Liver (tissue), 9 donors: ENCODE results near the gene CMTM5. TPM values are rescaled to one million over a fixed set of nuclear protein-coding genes. Genes with fewer than 3 reads are reported as not detected.
"Not testable (repeated sequence)": the region's sequence is repeated elsewhere in the genome, so short reads cannot be mapped to it uniquely, and the experiment has no call there.

Experiments
- DNase-seq: peaks from one replicate; pipeline ENCODE4 v3.0.0-alpha.2; 2017; ENCODE audit warnings: low spot score
- H3K27ac ChIP-seq, 2 donors: one replicate each; pipeline ENCODE4 v1.7.0; 2013; ENCODE audit warnings: inconsistent platforms in 2 of 2, low read length in 2 of 2, control low read depth in 1 of 2, low read depth in 1 of 2, mild to moderate bottlenecking in 1 of 2
- H3K27me3 ChIP-seq, 4 donors: one replicate each; pipeline versions ENCODE4 v1.6.1 to v1.7.0; 2013; ENCODE audit warnings: low read length in 3 of 4, inconsistent platforms in 1 of 4, mild to moderate bottlenecking in 1 of 4, moderate library complexity in 1 of 4; ENCODE audit not compliant: control insufficient read depth in 4 of 4, insufficient read depth in 4 of 4
- H3K36me3 ChIP-seq, 4 donors: one replicate each; pipeline versions ENCODE4 v1.6.1 to v1.7.0; 2013; ENCODE audit warnings: low read length in 3 of 4, mild to moderate bottlenecking in 3 of 4, low read depth in 1 of 4, moderate library complexity in 1 of 4; ENCODE audit not compliant: control insufficient read depth in 4 of 4, insufficient read depth in 3 of 4
- H3K4me1 ChIP-seq, 4 donors: one replicate each; pipeline versions ENCODE4 v1.6.1 to v1.7.0; 2013; ENCODE audit warnings: low read length in 3 of 4, mild to moderate bottlenecking in 3 of 4, moderate library complexity in 1 of 4; ENCODE audit not compliant: control insufficient read depth in 4 of 4, insufficient read depth in 4 of 4
- H3K4me3 ChIP-seq, 3 donors: one replicate each; pipeline versions ENCODE4 v1.6.1 to v1.7.0; 2013; ENCODE audit warnings: low read length in 3 of 3, control low read depth in 1 of 3, low read depth in 1 of 3, mild to moderate bottlenecking in 1 of 3
- H3K9ac ChIP-seq, 2 donors: one replicate each; pipeline ENCODE4 v1.7.0; 2013; ENCODE audit warnings: low read length in 2 of 2, mild to moderate bottlenecking in 2 of 2, moderate library complexity in 2 of 2, control low read depth in 1 of 2, low read depth in 1 of 2
- H3K9me3 ChIP-seq, 4 donors: one replicate each; pipeline versions ENCODE4 v1.6.1 to v1.7.0; 2013; ENCODE audit warnings: low read length in 3 of 4; ENCODE audit not compliant: control insufficient read depth in 4 of 4
- EGR1 ChIP-seq, 2 donors: IDR thresholded peaks; 2 replicates each; pipeline ENCODE4 v1.6.1; 2016 to 2018; ENCODE audit warnings: antibody characterized with exemption in 2 of 2, low read depth in 2 of 2
- FOXA1 ChIP-seq: IDR thresholded peaks from 2 replicates; pipeline ENCODE4 v1.6.1; 2016; ENCODE audit warnings: antibody characterized with exemption
- FOXA2 ChIP-seq: IDR thresholded peaks from 2 replicates; pipeline ENCODE4 v1.6.1; 2016; ENCODE audit warnings: antibody characterized with exemption
- GABPA ChIP-seq, 2 donors: IDR thresholded peaks in 1 of 2; conservative IDR thresholded peaks in 1 of 2; 2 replicates each; pipeline ENCODE4 v1.6.1; 2016; ENCODE audit warnings: antibody characterized with exemption in 2 of 2, mild to moderate bottlenecking in 1 of 2, moderate library complexity in 1 of 2
- HNF4A ChIP-seq, 2 donors: conservative IDR thresholded peaks; 2 replicates each; pipeline ENCODE4 v1.6.1; 2016; ENCODE audit warnings: antibody characterized with exemption in 2 of 2, mild to moderate bottlenecking in 2 of 2
- HNF4G ChIP-seq: IDR thresholded peaks from 2 replicates; pipeline ENCODE4 v1.6.1; 2016; ENCODE audit warnings: antibody characterized with exemption
- JUND ChIP-seq, 2 donors: IDR thresholded peaks; 2 replicates each; pipeline ENCODE4 v1.6.1; 2016; ENCODE audit warnings: antibody characterized with exemption in 2 of 2
- NR2F2 ChIP-seq: IDR thresholded peaks from 2 replicates; pipeline ENCODE4 v1.6.1; 2016; ENCODE audit warnings: antibody characterized with exemption
- RAD21 ChIP-seq, 2 donors: IDR thresholded peaks; 2 replicates each; pipeline ENCODE4 v1.6.1; 2016; ENCODE audit warnings: antibody characterized with exemption in 2 of 2, mild to moderate bottlenecking in 2 of 2
- RXRA ChIP-seq, 2 donors: IDR thresholded peaks; 2 replicates each; pipeline ENCODE4 v1.6.1; 2017 to 2018; ENCODE audit warnings: antibody characterized with exemption in 2 of 2, mild to moderate bottlenecking in 1 of 2
- SP1 ChIP-seq: IDR thresholded peaks from 2 replicates; pipeline ENCODE4 v1.6.1; 2018; ENCODE audit warnings: antibody characterized with exemption, mild to moderate bottlenecking
- TAF1 ChIP-seq: conservative IDR thresholded peaks from 2 replicates; pipeline ENCODE4 v1.6.1; 2016; ENCODE audit warnings: antibody characterized with exemption, mild to moderate bottlenecking
- YY1 ChIP-seq: IDR thresholded peaks from 2 replicates; pipeline ENCODE4 v1.6.1; 2016; ENCODE audit warnings: antibody characterized with exemption, mild to moderate bottlenecking
- WGBS: extraction: QIAGEN DNeasy Blood & Tissue Kit; methylation state at CpG from one replicate; pipeline ENCODE4 v1.1.7; 2013; 5-methylcytosine and 5-hydroxymethylcytosine counted together
- polyA plus RNA-seq, 2 donors: library from polyadenylated mRNA; stranded (reverse) in 1 of 2; unstranded in 1 of 2; fragments of 200-250 nt in 1 of 2; fragments of >200 nt in 1 of 2; fragmentation: Nextera tagmentation in 1 of 2; extraction: Ambion mirVana in 1 of 2; gene quantifications; one replicate each; pipeline versions ENCODE4 v1.2.1 to v1.2.3, GENCODE V29; 2013 to 2015
- total RNA-seq, 2 donors: library from RNA; depleted of rRNA; stranded (reverse); fragments of >200 nt; gene quantifications; one replicate each; pipeline ENCODE4 v1.2.3, GENCODE V29; 2014
- TF ChIP-seq, protein P1 (sequence below): fragments of 150-350 bp; IDR thresholded peaks from 2 replicates; pipeline ENCODE4 v1.5.1; 2017; ENCODE audit warnings: improper control_type of control experiment, low read depth, low read length; ENCODE audit not compliant: missing input control
- TF ChIP-seq, protein P2 (sequence below): IDR thresholded peaks from 2 replicates; pipeline ENCODE4 v1.6.1; 2016; ENCODE audit warnings: antibody characterized with exemption, mild to moderate bottlenecking
- TF ChIP-seq, protein P3 (sequence below): IDR thresholded peaks from 2 replicates; pipeline ENCODE4 v1.6.1; 2016; ENCODE audit warnings: antibody characterized with exemption
- donor health status: healthy.
- donor health status: healthy.
- donor health status: healthy.
- donor health status: healthy.
- donor health status: healthy.

The CMTM5 gene
- total and polyA plus RNA-seq, 4 donors, result 0.22 to 5.5 TPM; not detected in 2

DNA sequence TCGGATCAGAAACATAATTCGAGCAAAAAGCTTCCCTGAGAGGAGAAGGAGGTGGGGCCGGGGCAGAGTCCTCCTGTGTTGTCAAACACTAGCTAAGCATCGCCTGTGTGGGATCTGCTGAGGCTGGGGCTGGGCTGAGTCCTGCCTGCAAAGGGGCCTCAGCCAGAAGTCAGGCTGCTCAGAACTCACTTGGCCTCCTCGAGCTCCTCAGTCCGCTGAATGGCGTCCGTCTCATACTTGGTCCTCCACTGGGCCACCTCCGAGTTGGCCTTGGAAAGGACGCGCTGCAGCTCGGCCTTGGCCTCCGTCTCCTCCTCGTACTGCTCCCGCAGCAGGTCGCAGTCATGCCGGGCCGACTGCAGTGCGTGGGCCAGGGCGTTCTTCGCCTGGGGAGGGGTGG is 41.2 kb downstream of the CMTM5 start:
- TF ChIP-seq, protein P1, sequence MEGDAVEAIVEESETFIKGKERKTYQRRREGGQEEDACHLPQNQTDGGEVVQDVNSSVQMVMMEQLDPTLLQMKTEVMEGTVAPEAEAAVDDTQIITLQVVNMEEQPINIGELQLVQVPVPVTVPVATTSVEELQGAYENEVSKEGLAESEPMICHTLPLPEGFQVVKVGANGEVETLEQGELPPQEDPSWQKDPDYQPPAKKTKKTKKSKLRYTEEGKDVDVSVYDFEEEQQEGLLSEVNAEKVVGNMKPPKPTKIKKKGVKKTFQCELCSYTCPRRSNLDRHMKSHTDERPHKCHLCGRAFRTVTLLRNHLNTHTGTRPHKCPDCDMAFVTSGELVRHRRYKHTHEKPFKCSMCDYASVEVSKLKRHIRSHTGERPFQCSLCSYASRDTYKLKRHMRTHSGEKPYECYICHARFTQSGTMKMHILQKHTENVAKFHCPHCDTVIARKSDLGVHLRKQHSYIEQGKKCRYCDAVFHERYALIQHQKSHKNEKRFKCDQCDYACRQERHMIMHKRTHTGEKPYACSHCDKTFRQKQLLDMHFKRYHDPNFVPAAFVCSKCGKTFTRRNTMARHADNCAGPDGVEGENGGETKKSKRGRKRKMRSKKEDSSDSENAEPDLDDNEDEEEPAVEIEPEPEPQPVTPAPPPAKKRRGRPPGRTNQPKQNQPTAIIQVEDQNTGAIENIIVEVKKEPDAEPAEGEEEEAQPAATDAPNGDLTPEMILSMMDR, result no peak
- TF ChIP-seq HNF4G (no peak), TAF1 (no peak), GABPA (IDR thresholded peaks at IDR 0.05 in 1 of 2, conservative IDR thresholded peaks at IDR 0.05 in 1 of 2) (no peak), RXRA (IDR thresholded peaks at IDR 0.05) (no peak), NR2F2 (no peak), FOXA2 (no peak), SP1 (no peak), FOXA1 (no peak), JUND (IDR thresholded peaks at IDR 0.05) (no peak), HNF4A (conservative IDR thresholded peaks at IDR 0.05) (no peak), RAD21 (IDR thresholded peaks at IDR 0.05) (no peak), YY1 (no peak), EGR1 (IDR thresholded peaks at IDR 0.05; ENCODE audit: low read depth in 2 of 2) (no peak)
- TF ChIP-seq, protein P2, sequence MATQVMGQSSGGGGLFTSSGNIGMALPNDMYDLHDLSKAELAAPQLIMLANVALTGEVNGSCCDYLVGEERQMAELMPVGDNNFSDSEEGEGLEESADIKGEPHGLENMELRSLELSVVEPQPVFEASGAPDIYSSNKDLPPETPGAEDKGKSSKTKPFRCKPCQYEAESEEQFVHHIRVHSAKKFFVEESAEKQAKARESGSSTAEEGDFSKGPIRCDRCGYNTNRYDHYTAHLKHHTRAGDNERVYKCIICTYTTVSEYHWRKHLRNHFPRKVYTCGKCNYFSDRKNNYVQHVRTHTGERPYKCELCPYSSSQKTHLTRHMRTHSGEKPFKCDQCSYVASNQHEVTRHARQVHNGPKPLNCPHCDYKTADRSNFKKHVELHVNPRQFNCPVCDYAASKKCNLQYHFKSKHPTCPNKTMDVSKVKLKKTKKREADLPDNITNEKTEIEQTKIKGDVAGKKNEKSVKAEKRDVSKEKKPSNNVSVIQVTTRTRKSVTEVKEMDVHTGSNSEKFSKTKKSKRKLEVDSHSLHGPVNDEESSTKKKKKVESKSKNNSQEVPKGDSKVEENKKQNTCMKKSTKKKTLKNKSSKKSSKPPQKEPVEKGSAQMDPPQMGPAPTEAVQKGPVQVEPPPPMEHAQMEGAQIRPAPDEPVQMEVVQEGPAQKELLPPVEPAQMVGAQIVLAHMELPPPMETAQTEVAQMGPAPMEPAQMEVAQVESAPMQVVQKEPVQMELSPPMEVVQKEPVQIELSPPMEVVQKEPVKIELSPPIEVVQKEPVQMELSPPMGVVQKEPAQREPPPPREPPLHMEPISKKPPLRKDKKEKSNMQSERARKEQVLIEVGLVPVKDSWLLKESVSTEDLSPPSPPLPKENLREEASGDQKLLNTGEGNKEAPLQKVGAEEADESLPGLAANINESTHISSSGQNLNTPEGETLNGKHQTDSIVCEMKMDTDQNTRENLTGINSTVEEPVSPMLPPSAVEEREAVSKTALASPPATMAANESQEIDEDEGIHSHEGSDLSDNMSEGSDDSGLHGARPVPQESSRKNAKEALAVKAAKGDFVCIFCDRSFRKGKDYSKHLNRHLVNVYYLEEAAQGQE, result no peak
- TF ChIP-seq, protein P3, sequence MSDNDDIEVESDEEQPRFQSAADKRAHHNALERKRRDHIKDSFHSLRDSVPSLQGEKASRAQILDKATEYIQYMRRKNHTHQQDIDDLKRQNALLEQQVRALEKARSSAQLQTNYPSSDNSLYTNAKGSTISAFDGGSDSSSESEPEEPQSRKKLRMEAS, result no peak
- Histone ChIP-seq H3K4me1 (no peaks in the 10 kb centered on the region), H3K4me3 (no peak overlapping the region), H3K27me3 (peaks cover 0 to 4% (median 0%) of the 10 kb centered on the region in 4 donors), H3K27ac (no peak overlapping the region), H3K9ac (no peak overlapping the region), H3K36me3 (no peaks in the 10 kb centered on the region), H3K9me3 (no peaks in the 10 kb centered on the region)
- WGBS, result 79% methylated on average over 21 of the region's 21 CpGs
- DNase-seq, result no peak

DNA sequence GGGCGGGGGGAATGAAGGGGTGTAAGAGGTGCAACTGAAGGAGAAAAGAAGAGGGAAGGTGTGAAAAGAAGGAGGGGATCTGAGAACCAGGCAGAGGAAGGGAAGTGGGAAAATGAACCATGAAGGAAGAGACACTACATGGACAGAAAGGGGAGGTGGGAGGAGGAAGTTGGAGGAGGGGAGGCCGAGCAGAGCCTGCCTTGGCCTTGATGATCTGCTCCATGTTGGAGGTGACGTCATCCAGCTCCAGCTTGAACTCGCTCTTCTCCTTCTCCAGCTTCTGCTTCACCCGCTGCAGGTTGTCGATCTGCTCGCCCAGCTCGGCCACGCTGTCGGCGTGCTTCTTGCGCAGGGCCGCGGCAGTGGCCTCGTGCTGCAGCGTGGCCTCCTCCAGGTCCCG is 42.8 kb downstream of the CMTM5 start:
- not testable (repeated sequence) for DNase-seq, H3K27me3 ChIP-seq, H3K27ac ChIP-seq, H3K4me1 ChIP-seq, H3K9ac ChIP-seq, H3K4me3 ChIP-seq, H3K9me3 ChIP-seq, H3K36me3 ChIP-seq
- 72% methylated on average over 3 of the region's 17 CpGs for WGBS

DNA sequence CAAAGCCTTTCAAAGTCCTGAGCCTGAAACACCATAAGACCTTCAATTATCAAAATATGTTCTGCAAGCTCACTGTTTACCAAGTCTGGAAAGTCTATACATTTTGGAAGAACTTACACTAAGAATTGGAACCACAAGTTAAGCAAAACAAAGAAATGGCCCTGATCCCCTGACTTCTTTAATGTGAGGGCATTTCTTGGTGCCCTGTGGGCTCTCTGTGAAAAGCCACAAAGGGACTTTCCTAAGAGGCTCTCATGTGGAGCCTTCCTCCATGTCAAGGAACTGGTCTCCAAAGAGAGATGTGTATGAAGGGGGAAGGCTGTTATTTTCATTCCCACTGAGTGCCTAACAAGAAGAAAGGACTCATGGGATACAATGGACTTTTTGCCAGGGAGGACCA is 44.7 kb downstream of the CMTM5 start:
- Histone ChIP-seq H3K27me3 (peaks cover 0 to 4% (median 0%) of the 10 kb centered on the region in 4 donors), H3K36me3 (no peaks in the 10 kb centered on the region), H3K27ac (no peak overlapping the region), H3K4me3 (no peak overlapping the region), H3K4me1 (no peaks in the 10 kb centered on the region), H3K9ac (no peak overlapping the region), H3K9me3 (no peaks in the 10 kb centered on the region)
- no peak for TF ChIP-seq HNF4G
- no peak for TF ChIP-seq SP1
- no peak for TF ChIP-seq FOXA2
- TF ChIP-seq RXRA (IDR thresholded peaks at IDR 0.05), result no peak
- no peak for DNase-seq
